Activated CD4-positive, alpha-beta T cell treated with anti-CD3 and anti-CD28 coated beads, Interleukin-2, amount 50 U/mL, for 4 hours (primary cell): Measurements from ENCODE around the gene CREBBP.

Experiments used
- DNase-seq, 2 experiments: peaks; one replicate each; pipeline ENCODE4 v3.0.0-alpha.2; 2020

CREBBP gene

GRCh38 chr16:3792472-3793012 is 88.0 kb downstream of the CREBBP start:
- DNase-seq: no peak

- DNase-seq: no peak
These were observed 88.8 kb downstream of the CREBBP start for GRCh38 chr16:3791701-3792100.

GRCh38 chr16:3789375-3790099 is 91.0 kb downstream of the CREBBP start:
- no peak for DNase-seq

DNA sequence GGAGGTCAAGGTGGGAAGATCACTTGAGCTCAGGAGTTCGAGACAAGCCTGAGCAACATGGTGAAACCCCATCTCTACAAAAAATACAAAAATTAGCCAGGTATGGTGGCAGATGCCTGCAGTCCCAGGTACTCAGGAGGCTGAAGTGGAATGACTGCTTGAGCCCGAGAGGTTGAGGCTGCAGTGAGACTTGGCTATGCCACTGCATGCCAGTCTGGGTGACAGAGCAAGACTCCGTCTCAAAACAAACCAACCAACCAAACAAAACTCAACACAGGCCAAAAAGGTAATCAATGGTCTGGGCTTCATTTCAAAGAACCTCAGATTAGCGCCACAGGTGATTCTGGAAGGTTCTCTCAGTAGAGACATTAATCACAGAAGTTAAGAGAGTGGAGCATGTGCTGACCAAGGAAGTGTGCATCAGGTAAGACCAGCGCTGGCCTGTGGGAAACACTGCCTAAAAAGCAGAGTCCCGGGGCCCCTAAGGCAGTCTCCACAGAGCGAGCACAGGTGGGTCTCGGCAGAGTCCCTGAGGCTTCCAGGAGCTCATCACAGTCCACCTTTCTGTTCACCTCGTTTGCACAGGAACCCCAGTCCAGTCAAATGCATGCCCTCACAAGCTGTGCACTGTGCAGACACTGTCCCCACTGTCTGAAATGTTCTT is 91.7 kb downstream of the CREBBP start:
- DNase-seq: no peak

DNA sequence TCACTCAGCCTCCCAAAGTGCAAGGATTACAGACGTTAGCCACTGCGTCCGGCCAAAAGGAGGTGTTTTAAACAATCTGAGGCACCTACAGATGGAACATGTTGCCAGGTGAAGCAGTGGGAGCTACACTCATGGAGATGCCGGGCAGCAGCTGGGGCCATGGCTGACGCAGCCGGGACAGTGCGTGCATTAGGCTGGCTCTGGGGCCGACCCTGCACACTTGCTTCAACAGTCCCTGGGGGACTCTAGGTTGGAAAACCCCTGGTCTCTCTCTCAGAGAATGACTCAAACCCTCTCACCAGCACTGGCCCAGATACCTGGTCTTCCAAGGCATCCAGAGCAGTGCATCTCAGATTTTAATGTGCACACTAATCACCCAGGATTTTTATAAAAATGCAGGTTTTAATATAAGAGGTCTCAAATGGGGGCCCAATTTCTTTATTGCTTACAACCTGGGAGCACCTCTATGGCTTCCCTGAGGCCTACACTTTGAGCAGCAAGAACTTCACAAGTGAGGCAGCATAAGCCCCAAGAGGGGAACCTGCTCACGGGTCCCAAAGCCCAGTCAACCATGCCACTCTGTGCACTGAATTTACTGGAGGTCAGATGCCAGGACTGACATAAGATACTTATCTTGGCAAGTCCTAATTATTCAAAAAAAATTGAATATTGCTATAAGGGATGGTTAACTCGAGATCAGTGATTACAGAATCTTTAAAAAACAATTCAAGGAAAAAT is 92.4 kb downstream of the CREBBP start:
- no peak for DNase-seq

DNA sequence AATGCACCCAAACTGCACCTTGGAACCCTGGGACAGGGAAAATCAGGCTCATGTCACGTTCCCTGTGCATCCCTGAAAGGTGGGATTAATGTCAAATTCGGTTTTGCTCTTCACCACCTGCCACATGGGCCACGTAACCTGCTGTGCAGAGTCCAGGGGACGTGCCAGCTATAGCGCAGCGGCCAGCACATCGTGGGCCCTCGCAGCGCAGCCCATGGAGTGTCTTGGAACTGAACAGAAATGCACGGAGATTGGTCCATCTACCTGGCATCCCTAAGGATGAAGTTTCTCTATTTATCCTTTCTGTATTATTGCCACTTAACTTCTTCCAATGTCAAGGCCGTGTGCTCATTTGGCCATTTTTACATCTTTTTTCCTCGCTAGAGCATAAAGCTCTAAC is 95.1 kb downstream of the CREBBP start:
- no peak for DNase-seq

DNA sequence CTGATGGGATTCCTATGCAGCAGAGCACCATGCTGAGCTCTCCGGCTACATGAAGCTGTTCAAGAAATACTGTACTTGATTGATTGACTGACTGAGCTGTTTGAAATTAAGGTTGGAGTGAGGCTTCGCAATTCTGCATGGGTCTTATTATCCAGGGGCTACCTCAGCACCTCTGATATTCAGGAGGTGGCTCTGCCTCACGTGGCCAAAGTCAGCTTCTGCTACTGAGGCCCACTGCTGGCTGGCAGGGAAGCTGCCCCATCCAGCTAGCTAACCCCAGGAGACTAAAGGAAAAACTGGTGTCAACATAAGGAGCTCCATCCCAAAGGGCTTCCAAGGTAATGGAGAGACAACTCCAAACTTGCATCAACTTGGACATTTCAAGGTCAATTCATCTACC is 97.0 kb downstream of the CREBBP start:
- no peak for DNase-seq

DNA sequence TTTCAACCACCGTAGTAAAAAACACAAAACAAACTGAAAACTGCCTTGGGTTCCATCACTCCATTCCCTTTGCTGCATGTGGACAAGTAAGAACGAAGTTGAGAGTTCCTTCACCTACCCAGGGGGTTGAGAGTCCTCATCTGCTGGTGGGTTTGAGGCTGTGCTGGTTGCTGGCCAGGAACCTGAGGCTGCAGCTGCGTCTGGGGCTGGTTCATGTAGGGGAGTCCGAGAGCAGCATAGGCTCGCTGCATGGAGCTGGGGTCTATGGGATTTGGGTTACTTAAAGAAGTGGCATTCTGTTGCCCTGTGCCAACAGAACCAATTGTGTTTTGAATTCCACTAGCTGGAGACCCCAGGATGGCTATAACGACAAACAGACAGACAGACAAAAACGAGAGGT is 97.9 kb downstream of the CREBBP start:
- no peak for DNase-seq

GRCh38 chr16:3781421-3781820 is 99.1 kb downstream of the CREBBP start:
- no peak for DNase-seq

GRCh38 chr16:3780570-3780969 is 99.9 kb downstream of the CREBBP start:
- DNase-seq: no peak

DNA sequence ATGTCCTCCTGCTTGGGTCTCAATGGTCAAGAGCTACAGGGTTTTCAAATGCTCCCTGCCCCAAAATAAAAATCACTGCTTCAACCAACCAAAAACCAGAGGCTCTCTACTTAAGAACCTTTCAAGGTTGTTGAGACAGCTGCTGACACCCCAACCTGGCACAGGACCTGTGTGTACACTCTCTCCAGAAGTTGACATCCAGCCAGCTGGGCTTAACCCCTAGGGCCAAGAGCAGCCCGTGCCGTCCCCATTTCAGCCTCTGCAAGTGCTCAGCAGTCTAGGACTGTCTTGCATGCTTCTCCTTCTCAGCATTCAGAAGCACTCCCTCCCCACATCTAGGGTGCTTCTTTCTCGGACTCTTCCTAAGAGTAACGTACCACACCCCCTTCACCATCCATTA is 104.2 kb downstream of the CREBBP start:
- DNase-seq: no peak

DNA sequence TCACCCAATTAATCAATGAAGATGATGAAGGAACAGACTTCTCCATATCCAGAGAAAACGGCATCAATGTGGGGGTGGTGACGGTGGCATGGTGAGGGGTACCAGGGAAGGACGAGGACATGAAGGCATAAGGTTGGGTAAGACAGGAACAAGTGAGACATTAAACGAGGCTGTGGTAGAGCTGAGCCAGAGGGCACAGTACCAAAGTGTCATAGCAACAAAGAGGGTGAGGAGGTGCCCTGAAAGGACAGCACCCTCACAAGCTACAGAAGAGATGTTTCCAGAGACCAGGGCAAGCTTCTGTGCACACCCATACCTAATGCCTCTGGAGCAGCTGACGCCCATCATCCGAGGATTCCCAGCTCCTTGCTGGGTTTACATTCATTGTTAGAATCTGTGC is 105.7 kb downstream of the CREBBP start:
- DNase-seq: no peak

DNA sequence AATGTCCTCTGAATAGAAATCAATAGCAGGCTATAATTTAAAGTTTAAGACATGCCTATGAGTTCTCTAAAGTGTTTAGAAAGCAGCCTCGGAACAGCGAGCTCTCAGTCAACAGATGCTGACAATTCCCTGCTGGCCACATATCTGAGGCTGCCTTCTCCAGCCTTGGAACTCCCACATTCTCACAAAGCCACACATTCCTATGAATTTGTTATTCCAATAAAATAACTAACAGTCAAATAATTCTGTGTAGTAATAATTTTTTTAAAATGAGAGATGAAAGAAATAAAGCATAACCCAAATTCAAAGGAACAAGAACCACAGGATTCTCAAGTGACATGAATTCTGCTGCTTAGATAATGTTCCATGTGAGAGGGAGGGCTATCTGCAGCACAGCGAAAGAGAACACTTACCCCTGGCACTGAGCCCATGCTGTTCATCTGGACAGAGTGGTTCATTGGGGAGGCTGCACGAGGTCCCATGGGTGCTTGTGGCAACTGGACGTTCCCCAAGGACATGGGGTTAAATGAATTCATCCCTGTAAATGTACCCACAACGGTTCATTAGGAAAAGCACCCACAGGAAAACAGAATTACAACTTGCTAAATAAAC is 106.3 kb downstream of the CREBBP start:
- no peak for DNase-seq

GRCh38 chr16:3773663-3774062 is 106.8 kb downstream of the CREBBP start:
- DNase-seq: no peak

DNA sequence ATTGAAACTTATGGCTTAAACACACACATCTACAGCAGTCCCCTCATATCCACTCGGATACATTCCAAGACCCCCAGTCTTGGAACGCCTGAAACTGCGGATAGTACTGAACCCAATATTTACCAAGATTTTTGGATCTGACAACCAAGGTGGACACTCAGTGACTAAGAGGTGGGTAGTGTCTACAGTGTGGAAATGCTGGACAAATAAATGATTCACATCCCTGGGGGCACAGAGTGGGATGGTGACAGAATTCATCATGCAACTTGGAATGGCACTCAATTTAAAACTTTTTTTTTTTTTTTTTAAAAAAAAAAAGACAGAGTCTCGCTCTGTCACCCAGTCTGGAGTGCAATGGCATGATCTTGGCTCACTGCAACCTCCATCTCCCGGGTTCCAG is 109.0 kb downstream of the CREBBP start:
- DNase-seq: no peak

DNA sequence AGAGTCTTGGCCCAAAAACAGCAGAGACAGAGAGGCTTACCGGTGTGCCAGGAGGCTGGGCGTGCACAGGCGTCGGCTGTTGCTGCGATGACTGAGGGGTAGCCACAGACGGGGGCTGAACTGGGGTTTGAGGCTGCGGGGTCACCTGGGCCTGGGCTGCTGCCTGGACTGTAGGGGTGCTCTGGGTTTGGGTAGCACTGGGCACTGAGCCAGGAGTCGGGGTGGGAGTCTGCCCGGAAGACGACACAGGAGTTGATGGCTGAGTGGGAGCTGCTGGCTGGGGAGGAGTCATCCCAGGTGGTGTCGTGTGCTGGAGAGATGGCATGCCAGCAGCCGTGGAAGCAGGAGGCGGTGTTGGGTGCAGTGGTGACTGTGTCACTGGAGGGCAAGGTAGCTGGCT is 110.0 kb downstream of the CREBBP start:
- no peak for DNase-seq

GRCh38 chr16:3769942-3770341 is 110.6 kb downstream of the CREBBP start:
- no peak for DNase-seq

DNA sequence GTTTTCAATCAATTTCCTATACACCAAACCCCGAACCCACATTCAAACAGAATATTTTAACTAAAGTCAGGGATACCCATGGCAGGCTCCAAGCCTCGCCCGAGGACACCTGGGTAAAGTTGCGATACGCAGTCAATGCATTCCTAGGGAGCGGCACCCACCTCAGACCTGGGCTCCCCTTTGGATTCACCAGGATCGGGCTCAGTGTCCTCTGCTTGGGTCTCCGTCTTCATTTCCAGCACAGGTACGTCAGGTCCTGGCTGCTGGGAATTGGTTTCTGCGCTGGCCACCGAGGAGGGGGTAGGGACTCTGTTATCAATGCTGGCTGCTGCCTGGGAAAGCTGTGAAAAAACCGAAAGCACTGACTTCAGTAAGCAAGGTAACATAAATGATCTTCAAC is 111.5 kb downstream of the CREBBP start:
- no peak for DNase-seq

DNA sequence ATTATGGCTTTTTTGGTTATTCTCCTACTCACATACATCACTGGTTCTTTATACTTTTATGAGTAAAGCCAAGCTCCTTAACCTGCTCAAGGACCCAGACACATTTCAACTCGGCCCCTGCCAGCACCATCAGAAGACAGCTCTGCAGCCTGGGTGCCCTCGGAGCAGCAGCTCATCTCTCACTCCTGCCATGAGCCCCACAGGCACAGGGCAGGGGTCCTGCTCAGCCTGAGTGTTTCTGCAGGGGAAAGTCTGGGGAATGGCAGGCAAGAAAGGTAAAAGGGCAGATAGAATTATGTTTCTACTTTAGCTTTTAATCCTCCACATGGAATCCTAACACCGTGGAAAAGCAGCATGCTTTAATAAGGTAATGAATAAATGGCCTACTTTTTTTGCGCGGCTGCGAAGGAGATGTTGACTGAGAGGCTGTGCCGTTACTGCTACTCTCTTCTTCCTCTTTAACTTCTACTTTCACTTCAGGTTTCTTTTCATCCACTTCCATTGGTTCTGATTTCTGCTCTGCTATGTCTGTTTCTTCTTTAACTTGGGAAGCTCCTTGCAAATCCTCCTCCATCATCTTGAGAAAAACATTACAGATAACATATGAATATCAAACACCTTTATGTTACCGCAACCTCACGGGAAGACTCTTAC is 113.1 kb downstream of the CREBBP start:
- no peak for DNase-seq

- no peak for DNase-seq
These were observed 114.3 kb downstream of the CREBBP start for GRCh38 chr16:3766177-3766576.

- DNase-seq: no peak
These were observed 116.1 kb downstream of the CREBBP start for GRCh38 chr16:3764409-3764808.

DNA sequence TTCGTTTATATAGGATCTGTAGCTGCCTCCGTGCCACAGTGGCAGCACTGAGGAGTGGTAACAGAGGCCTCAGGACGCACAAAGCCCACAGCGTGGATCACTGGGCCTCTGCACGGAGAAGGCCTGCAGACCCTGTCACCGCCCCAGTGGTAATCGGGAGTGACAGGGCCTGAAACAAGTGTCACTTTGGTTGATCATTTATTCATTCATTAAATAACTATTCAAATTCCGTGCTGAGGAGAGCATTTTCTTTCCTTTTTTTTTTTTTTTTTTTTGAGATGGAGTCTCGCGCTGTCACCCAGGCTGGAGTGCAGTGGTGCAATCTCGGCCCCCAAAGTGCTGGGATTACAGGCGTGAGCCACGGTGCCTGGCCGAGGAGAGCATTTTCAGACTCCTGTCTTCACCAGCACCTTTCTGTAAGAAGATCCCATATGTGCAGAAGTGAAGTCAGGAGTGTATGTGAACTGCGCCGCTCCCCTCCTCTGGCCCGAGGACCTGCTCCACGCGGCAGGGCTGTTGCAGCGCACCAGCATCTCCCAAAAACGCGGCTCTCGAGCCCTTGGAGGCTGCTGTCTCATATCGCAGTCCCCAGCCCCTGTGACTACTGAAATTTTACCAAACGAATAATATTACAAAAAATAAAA is 118.3 kb downstream of the CREBBP start:
- no peak for DNase-seq
